Ovary (tissue), 3 donors: ENCODE data around the gene AHRR.

Source experiments
- EP300 ChIP-seq: sonication (generic); formaldehyde crosslinking; IDR thresholded peaks from one replicate; pipeline ENCODE4 v1.6.1; 2017; ENCODE audit warnings: antibody characterized with exemption
- POLR2A ChIP-seq: fragments of 450-650 bp; IDR thresholded peaks from one replicate; pipeline ENCODE4 v1.6.1; 2017; ENCODE audit warnings: antibody characterized with exemption, mild to moderate bottlenecking, moderate library complexity
- TF ChIP-seq, protein P1 (sequence below), 3 donors: fragments of 450-650 bp in 2 of 3; fragments of 200-600 bp in 1 of 3; IDR thresholded peaks; one replicate each; pipeline versions ENCODE4 v1.5.1 to v1.8.0; 2016 to 2022; ENCODE audit warnings: antibody characterized with exemption in 3 of 3, mild to moderate bottlenecking in 1 of 3
- donor health status: DM: no; HTN: no; CAD: no.

DNA sequence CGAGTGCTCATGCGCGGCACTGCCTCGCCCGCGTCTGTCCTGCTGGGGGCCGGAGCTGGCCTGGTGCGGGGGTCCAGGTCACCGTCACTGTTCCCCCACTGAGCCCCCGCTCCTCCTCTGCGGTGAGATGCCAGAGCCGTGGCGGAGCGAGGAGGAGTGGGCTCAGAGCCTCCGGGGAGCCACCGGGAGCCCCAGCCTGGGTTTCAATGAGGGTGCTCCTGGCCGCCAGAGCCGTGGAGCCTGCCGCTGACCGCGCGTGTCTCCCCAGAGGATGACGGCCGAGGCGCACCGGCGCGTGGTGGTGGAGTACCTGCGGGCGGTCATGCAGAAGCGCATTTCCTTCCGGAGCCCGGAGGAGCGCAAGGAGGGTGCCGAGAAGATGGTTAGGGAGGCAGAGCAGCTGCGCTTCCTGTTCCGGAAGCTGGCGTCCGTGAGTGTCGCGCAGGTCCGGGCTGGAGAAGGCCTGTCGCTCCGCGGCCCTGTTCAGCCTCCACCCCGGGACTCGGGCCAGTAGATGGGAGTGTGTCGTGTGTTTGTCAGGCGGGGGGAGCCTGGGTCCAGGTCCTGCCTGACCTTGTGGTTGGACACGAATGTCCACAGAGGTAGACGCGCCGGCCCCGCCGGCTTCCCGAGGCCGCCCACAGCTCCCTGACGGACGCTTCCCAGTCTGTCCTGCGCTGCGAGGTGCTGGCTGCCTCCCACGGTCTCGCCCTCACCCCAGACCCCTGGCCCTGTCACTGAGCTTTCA is 143.5 kb downstream of the AHRR start:
- TF ChIP-seq, protein P1, sequence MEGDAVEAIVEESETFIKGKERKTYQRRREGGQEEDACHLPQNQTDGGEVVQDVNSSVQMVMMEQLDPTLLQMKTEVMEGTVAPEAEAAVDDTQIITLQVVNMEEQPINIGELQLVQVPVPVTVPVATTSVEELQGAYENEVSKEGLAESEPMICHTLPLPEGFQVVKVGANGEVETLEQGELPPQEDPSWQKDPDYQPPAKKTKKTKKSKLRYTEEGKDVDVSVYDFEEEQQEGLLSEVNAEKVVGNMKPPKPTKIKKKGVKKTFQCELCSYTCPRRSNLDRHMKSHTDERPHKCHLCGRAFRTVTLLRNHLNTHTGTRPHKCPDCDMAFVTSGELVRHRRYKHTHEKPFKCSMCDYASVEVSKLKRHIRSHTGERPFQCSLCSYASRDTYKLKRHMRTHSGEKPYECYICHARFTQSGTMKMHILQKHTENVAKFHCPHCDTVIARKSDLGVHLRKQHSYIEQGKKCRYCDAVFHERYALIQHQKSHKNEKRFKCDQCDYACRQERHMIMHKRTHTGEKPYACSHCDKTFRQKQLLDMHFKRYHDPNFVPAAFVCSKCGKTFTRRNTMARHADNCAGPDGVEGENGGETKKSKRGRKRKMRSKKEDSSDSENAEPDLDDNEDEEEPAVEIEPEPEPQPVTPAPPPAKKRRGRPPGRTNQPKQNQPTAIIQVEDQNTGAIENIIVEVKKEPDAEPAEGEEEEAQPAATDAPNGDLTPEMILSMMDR (IDR thresholded peaks at IDR 0.05): no peak
- TF ChIP-seq POLR2A (no peak), EP300 (no peak)
